ENCODE measurements around the gene FAM161B.

GRCh38 chr14:73924337-73924736 lies 25.6 kb downstream of the FAM161B start:
- TF ChIP-seq CTCF (conservative IDR thresholded peaks at IDR 0.05), result no peak
- TF ChIP-seq ZFX (IDR thresholded peaks at IDR 0.05), result no peak

Measured in C4-2B (cell line).